C4-2B (cell line): ENCODE data around the gene SPTLC2.

Experiments used
- CTCF ChIP-seq: fragments of 450-650 bp; conservative IDR thresholded peaks from 2 replicates; pipeline ENCODE4 v1.5.1; 2017; ENCODE audit warnings: mild to moderate bottlenecking
- ZFX ChIP-seq: fragments of 450-650 bp; IDR thresholded peaks from 2 replicates; pipeline ENCODE4 v1.6.1; 2017

GRCh38 chr14:77490347-77490986 lies 126.0 kb downstream of the SPTLC2 start:
- TF ChIP-seq CTCF (no peak), ZFX (no peak)
